Body of pancreas (tissue), 4 donors: ENCODE data around the gene MYO5C. TPM values are rescaled to one million over a fixed set of nuclear protein-coding genes. Genes with fewer than 3 reads are reported as not detected.

ENCODE experiments used
- ATAC-seq: fragments of 150-250 bp; one replicate; pipeline ENCODE4 v1.9.1; 2016
- DNase-seq, 4 donors: peaks; one replicate each; pipeline ENCODE4 v3.0.0-alpha.2; 2019
- H3K27ac ChIP-seq, 4 donors: fragments of 200-600 bp; sonication (generic); 1 replicate in 3 of 4; 2 replicates in 1 of 4; pipeline versions ENCODE4 v1.5.1 to v1.6.1; 2016 to 2019; ENCODE audit warnings: mild to moderate bottlenecking in 1 of 4, mixed read lengths in 1 of 4, moderate library complexity in 1 of 4
- H3K27me3 ChIP-seq, 2 donors: fragments of 200-600 bp; sonication (generic); one replicate each; pipeline ENCODE4 v1.6.0; 2016; ENCODE audit warnings: mild to moderate bottlenecking in 1 of 2
- H3K36me3 ChIP-seq, 2 donors: fragments of 200-600 bp; sonication (generic); replicated peaks in 1 of 2; 2 replicates each; pipeline ENCODE4 v1.5.1; 2016; ENCODE audit warnings: low read depth in 2 of 2; ENCODE audit not compliant: insufficient read depth in 1 of 2
- H3K4me1 ChIP-seq: fragments of 200-600 bp; sonication (generic); one replicate; pipeline ENCODE4 v1.6.0; 2016
- H3K4me3 ChIP-seq, 2 donors: fragments of 200-600 bp; sonication (generic); 1 replicate in 1 of 2; 2 replicates in 1 of 2; pipeline ENCODE4 v1.5.1; 2016 to 2019
- H3K9me3 ChIP-seq, 3 donors: fragments of 200-600 bp; sonication (generic); 1 replicate in 2 of 3; 2 replicates in 1 of 3; pipeline ENCODE4 v1.5.1; 2016
- POLR2A ChIP-seq, 3 donors: fragments of 450-650 bp; IDR thresholded peaks; one replicate each; pipeline ENCODE4 v1.6.1; 2016; ENCODE audit warnings: antibody characterized with exemption in 3 of 3, mild to moderate bottlenecking in 2 of 3
- WGBS, 2 donors: methylation state at CpG; one replicate each; pipeline ENCODE4 v1.1.5; 2017; 5-methylcytosine and 5-hydroxymethylcytosine counted together
- intact Hi-C: fragments of 100-400 bp; cut with DNase I; formaldehyde crosslinking; loops from one replicate; pipeline ENCODE4 v1.15.1; 2023
- total RNA-seq, 2 donors: library from RNA; depleted of rRNA; stranded (reverse); fragments of >200 nt; gene quantifications; one replicate each; pipeline ENCODE4 v1.1.0, GENCODE V29; 2016
- TF ChIP-seq, protein P1 (sequence below), 7 experiments: fragments of 450-650 bp in 4 of 7; fragments of 200-600 bp in 3 of 7; sonication (generic) in 3 of 7; IDR thresholded peaks; one replicate each; pipeline ENCODE4 v1.5.1; 2016 to 2019; ENCODE audit warnings: antibody characterized with exemption in 7 of 7

The MYO5C gene
- total RNA-seq, 2 donors from 2014 or later: 34.8 to 76.8 TPM

GRCh38 chr15:52255008-52255407 is 40.6 kb downstream of the MYO5C start:
- H3K36me3 ChIP-seq: peaks cover 0 to 14% of the 10 kb centered on the region in 2 donors
- 64 to 70% methylated on average over 1 of the region's 1 CpG for WGBS, 2 donors
- H3K4me1 ChIP-seq: peaks cover 26% of the 10 kb centered on the region
- H3K4me3 ChIP-seq: no peak overlapping the region
- H3K27me3 ChIP-seq: no peaks in the 10 kb centered on the region
- no peak for ATAC-seq
- TF ChIP-seq, protein P1, sequence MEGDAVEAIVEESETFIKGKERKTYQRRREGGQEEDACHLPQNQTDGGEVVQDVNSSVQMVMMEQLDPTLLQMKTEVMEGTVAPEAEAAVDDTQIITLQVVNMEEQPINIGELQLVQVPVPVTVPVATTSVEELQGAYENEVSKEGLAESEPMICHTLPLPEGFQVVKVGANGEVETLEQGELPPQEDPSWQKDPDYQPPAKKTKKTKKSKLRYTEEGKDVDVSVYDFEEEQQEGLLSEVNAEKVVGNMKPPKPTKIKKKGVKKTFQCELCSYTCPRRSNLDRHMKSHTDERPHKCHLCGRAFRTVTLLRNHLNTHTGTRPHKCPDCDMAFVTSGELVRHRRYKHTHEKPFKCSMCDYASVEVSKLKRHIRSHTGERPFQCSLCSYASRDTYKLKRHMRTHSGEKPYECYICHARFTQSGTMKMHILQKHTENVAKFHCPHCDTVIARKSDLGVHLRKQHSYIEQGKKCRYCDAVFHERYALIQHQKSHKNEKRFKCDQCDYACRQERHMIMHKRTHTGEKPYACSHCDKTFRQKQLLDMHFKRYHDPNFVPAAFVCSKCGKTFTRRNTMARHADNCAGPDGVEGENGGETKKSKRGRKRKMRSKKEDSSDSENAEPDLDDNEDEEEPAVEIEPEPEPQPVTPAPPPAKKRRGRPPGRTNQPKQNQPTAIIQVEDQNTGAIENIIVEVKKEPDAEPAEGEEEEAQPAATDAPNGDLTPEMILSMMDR (IDR thresholded peaks at IDR 0.05): no peak
- TF ChIP-seq POLR2A (IDR thresholded peaks at IDR 0.05): no peak
- no peak for DNase-seq
- intact Hi-C loops: loop anchor here (5.0 kb wide), 1 partner anchor 477 kb away; no protein-coding TSS in a partner anchor
- H3K9me3 ChIP-seq: no peaks in the 10 kb centered on the region
- H3K27ac ChIP-seq: peak overlapping the region in 1 of 4 donors; percentile 20

DNA sequence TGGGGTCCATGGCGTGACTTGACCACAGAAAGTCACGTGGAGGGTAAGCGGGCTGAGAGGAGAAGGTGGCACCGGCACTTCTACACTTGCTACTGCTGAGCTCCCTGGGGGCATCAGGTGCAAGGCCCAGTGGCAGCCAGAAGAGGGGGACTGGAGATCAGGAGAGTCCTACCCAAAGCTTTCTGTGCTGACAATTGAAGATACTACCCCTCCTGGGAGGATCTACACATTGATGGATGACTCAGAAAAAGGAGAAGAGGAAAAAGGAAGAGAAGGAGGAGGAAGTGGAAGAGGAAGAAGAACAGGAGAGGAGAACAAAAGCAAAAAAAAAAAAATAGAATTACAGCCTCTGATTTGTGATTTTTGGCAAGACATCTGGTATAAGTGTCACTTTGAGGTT is 41.2 kb downstream of the MYO5C start:
- H3K4me3 ChIP-seq: no peak overlapping the region
- DNase-seq: no peak
- TF ChIP-seq POLR2A (IDR thresholded peaks at IDR 0.05): no peak
- TF ChIP-seq, protein P1 (IDR thresholded peaks at IDR 0.05): no peak
- H3K4me1 ChIP-seq: peaks cover 20% of the 10 kb centered on the region
- no peaks in the 10 kb centered on the region for H3K27me3 ChIP-seq
- H3K27ac ChIP-seq: peak overlapping the region in 1 of 4 donors; percentile 4
- H3K36me3 ChIP-seq: peaks cover 0 to 15% of the 10 kb centered on the region in 2 donors
- WGBS, 2 donors: 89 to 91% methylated on average over 4 of the region's 4 CpGs
- intact Hi-C loops: no loop called here
- no peaks in the 10 kb centered on the region for H3K9me3 ChIP-seq
- ATAC-seq: no peak

- DNase-seq: peak in 2 of 4 donors; percentile 28 to 58
- Histone ChIP-seq H3K27ac (peak overlapping the region in 3 of 4 donors; percentile 59 to 74 (median 74)), H3K27me3 (no peaks in the 10 kb centered on the region), H3K9me3 (no peaks in the 10 kb centered on the region), H3K4me3 (no peak overlapping the region), H3K36me3 (peaks cover 0 to 24% of the 10 kb centered on the region in 2 donors), H3K4me1 (peaks cover 20% of the 10 kb centered on the region)
- TF ChIP-seq, protein P1 (IDR thresholded peaks at IDR 0.05): no peak
- ATAC-seq: peak; percentile 54
- intact Hi-C loops: no loop called here
- 65 to 72% methylated on average over 4 of the region's 4 CpGs for WGBS, 2 donors
These were observed 42.8 kb downstream of the MYO5C start for GRCh38 chr15:52252781-52253180.

GRCh38 chr15:52251144-52251860 is 44.3 kb downstream of the MYO5C start:
- TF ChIP-seq, protein P1 (IDR thresholded peaks at IDR 0.05): no peak
- TF ChIP-seq POLR2A (IDR thresholded peaks at IDR 0.05): no peak
- ATAC-seq (no peak), DNase-seq (no peak)
- 62 to 66% methylated on average over 8 of the region's 8 CpGs for WGBS, 2 donors
- no peak overlapping the region for H3K4me3 ChIP-seq
- H3K4me1 ChIP-seq: peaks cover 11% of the 10 kb centered on the region
- peak overlapping the region in 1 of 4 donors; percentile 74 for H3K27ac ChIP-seq
- intact Hi-C loops: no loop called here
- no peaks in the 10 kb centered on the region for H3K9me3 ChIP-seq
- peaks cover 0 to 35% of the 10 kb centered on the region in 2 donors for H3K36me3 ChIP-seq
- H3K27me3 ChIP-seq: no peaks in the 10 kb centered on the region

- Histone ChIP-seq H3K9me3 (no peaks in the 10 kb centered on the region), H3K4me1 (peaks cover under 1% of the 10 kb centered on the region), H3K27me3 (no peaks in the 10 kb centered on the region), H3K36me3 (peaks cover 10 to 45% of the 10 kb centered on the region in 2 donors), H3K4me3 (no peak overlapping the region), H3K27ac (no peak overlapping the region)
- DNase-seq (no peak), ATAC-seq (no peak)
- intact Hi-C loops: no loop called here
- TF ChIP-seq, protein P1 (IDR thresholded peaks at IDR 0.05): no peak
- no peak for TF ChIP-seq POLR2A (IDR thresholded peaks at IDR 0.05)
- 85 to 86% methylated on average over 7 of the region's 7 CpGs for WGBS, 2 donors
These were observed 48.1 kb downstream of the MYO5C start for GRCh38 chr15:52247461-52247860.
